LNCAP (cell line): Measurements from ENCODE around the gene PISD.

Experiments
- TF ChIP-seq, protein P1 (sequence below): fragments of 450-650 bp; IDR thresholded peaks from 2 replicates; pipeline ENCODE4 v1.5.1; 2017; ENCODE audit warnings: mild to moderate bottlenecking

PISD gene

DNA sequence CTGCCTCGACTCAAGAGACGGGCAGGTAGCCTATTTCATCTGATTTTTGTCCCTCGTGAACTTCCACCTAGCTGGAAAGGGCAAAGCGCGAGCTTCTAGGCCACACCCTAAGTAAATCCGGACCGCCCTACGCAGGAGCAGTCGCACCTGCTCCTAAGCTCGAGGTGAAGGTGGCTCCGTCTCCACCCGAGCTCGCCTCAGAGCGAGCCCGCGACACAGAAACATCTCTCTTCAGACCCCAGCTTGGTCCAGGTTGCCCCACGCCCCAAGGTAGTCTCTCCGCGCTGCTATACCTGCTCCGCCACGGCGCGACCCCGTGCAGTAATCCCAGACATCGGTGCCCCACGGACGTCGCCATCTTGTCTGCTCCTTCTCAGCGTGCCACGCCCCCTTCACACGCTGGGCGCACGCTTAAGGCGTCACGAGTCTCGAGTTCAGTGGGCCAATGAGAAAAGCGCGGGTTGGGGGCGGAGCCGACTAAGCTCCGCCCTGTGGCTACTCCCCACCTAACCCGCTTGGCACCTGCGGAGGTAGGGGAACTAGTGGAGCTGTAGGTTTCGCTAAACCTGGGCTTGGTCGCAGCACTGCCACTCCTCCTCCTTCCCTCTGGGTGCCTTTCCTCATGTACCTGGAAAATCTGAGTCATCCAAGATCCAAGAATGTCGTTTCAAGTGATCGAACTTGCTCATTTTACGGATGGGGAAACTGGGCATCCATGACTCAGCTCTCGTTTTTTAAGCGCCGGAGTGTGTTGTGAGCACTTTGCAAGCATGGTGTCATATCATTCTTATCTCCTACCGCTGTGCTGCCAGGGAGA lies at the start of gene PISD:
TSS of gene PISD (minus strand) at position 365 of the 817 bp plus-strand sequence. CDS start at position 358, 7 bp downstream.
- TF ChIP-seq, protein P1, sequence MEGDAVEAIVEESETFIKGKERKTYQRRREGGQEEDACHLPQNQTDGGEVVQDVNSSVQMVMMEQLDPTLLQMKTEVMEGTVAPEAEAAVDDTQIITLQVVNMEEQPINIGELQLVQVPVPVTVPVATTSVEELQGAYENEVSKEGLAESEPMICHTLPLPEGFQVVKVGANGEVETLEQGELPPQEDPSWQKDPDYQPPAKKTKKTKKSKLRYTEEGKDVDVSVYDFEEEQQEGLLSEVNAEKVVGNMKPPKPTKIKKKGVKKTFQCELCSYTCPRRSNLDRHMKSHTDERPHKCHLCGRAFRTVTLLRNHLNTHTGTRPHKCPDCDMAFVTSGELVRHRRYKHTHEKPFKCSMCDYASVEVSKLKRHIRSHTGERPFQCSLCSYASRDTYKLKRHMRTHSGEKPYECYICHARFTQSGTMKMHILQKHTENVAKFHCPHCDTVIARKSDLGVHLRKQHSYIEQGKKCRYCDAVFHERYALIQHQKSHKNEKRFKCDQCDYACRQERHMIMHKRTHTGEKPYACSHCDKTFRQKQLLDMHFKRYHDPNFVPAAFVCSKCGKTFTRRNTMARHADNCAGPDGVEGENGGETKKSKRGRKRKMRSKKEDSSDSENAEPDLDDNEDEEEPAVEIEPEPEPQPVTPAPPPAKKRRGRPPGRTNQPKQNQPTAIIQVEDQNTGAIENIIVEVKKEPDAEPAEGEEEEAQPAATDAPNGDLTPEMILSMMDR, result no peak

DNA sequence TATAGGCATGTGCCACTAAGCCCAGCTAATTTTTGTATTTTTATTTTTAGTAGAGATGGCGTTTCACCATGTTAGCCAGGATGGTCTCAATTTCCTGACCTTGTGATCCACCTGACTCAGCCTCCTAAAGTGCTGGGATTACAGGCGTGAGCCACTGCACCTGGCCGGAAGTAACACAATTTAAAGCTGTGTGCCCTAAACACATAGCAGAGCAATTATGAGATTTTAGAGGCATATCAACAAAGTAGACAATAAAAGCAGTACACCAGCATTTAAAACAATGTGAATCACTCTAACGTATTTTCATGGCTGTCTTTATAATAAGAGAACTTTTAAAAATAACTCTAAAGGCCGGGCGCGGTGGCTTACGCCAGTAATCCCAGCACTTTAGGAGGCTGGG lies 45.5 kb upstream of the PISD start:
- TF ChIP-seq, protein P1, result no peak

- TF ChIP-seq, protein P1, result no peak
These were observed 33.4 kb upstream of the PISD start for GRCh38 chr22:31695423-31695822.

DNA sequence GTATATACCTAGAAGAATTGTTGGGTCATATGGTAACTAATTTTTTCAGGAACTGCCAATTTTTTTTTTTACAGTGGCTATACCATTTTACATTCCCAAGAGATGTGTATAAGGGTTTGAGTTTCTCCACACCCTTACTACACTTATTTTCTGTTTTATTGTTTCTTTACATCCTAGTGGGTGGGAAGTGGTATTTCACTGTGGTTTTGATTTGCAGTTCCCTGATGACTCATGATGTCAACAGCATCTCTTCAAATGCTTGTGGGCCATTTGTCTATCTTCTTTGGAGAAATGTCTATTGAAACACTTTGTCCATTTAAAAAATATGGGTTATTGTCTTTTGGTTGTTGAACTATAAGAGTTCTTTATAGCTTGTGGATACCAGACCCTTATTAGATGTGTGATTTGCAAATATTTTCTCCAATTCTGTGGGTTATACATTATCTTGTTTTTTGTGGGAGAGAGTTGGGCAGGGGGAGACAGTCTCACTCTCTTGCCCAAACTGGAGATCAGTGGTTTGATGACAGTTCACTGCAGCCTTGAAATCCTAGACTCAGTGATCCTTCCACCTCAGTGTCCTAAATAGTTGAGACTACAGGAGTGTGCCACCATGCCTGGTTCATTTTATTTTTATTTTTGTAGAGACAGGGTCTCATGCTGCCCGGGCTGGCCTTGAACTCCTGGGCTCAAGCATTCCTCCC lies 30.3 kb upstream of the PISD start:
- TF ChIP-seq, protein P1, result no peak

- TF ChIP-seq, protein P1, result no peak
These were observed 29.4 kb upstream of the PISD start for GRCh38 chr22:31691408-31691807.

GRCh38 chr22:31683181-31684105 lies 21.4 kb upstream of the PISD start:
- TF ChIP-seq, protein P1, result no peak

- TF ChIP-seq, protein P1, result no peak
These were observed 20.7 kb upstream of the PISD start for GRCh38 chr22:31682751-31683150.
